Activated CD8-positive, alpha-beta memory T cell treated with anti-CD3 and anti-CD28 coated beads for 1 hour (primary cell): ENCODE data around the gene ABCB4.

ENCODE experiments used
- DNase-seq, 2 donors: peaks; one replicate each; pipeline ENCODE4 v3.0.0-alpha.2; 2020; ENCODE audit warnings: low read depth in 1 of 2; ENCODE audit errors: extremely low read depth in 1 of 2

ABCB4 gene

DNA sequence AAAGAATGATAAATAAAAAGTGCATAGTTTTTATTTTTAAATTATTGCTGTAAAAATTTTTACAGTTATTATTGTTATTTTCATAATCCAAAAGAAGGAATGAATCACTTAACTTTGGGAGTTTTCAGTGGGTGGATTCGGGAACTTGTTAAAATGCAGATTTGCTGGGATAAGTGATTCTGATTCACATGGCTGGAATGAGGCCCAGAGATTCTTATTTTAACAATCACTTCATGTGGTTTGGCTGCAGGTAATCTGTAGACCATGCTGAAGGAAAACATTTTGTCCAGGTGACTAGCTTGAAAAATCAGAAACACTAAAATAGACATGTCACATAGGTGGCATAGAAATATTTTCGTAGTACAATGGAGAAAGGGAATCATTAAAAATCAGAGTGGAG, 116.1 kb downstream of the ABCB4 start:
- DNase-seq, result no peak

DNA sequence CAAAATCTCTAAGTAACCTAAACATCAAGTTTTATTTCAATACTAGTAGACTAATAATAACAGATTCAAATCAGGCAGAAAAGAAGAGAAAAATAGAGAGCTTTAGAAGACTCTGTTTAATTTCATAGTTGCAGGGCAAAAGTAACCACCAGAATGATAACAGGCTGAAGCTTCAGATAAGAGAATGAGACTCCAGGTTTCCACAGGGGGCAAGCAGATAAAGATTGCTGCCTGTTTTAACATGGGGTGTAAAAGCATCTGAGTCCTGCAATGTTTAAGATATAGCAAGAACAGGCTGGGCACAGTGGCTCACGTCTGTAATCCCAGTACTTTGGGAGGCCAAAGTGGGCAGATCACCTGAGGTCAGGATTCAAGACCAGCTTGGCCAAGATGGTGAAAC, 119.0 kb downstream of the ABCB4 start:
- DNase-seq, result no peak

DNA sequence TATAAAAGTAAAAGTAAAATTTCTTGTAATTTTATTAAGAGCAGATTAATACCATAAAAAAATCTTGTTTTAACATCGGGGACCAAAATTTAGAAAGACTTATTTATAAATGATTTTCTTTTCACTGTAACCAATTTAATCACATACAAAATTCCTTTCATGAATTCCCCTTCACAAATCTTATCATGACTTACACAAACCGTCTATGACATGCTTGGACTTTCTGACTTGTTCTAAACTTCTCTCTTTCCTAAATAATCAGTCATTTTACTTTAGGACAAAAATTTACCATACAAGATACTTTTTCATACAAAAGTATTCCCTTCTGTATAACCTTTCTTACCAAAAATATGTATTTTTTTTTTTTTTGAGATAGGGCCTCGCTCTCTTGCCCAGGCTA, 120.7 kb downstream of the ABCB4 start:
- DNase-seq, result no peak
